Dedifferentiated amniotic fluid mesenchymal stem cell (primary cell): Measurements from ENCODE around the gene TMPRSS4.

Experiments used
- DNase-seq: peaks from one replicate; pipeline ENCODE4 v3.0.0-alpha.2; 2016; ENCODE audit errors: extremely low spot score

The TMPRSS4 gene

GRCh38 chr11:118079491-118079890, 2.6 kb downstream of the TMPRSS4 start:
- no peak for DNase-seq

- no peak for DNase-seq
Measured at GRCh38 chr11:118080296-118080695, 3.4 kb downstream of the TMPRSS4 start.

GRCh38 chr11:118081241-118081958, 4.5 kb downstream of the TMPRSS4 start:
- DNase-seq: no peak

- no peak for DNase-seq
Measured at GRCh38 chr11:118082880-118083552, 6.1 kb downstream of the TMPRSS4 start.

DNA sequence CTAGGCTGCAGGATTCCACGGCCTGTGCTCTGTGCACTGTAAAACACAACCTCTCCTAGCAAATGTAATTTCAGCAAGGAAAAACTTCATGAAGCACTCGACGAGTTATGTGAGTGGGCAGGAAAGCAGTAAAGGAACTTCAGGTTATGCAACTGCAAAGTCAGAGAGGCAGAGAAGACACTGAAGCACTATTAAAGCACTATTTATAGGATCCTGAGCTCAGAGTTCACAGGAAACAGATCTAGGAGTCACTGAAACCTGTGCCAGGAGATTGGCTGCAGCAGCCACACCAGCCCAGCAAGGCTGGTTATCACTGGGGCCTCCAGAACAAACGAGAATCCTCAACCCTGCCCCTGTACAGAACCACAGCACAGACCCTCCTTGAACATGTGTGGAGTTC, 7.4 kb downstream of the TMPRSS4 start:
- DNase-seq: no peak

GRCh38 chr11:118084656-118085055, 7.8 kb downstream of the TMPRSS4 start:
- no peak for DNase-seq

GRCh38 chr11:118086913-118087768, 10.3 kb downstream of the TMPRSS4 start, which contains the start of gene SMIM35:
SMIM35 (minus strand) TSS chr11:118086963; CDS start chr11:118086757, 206 bp downstream.
- DNase-seq: no peak

DNA sequence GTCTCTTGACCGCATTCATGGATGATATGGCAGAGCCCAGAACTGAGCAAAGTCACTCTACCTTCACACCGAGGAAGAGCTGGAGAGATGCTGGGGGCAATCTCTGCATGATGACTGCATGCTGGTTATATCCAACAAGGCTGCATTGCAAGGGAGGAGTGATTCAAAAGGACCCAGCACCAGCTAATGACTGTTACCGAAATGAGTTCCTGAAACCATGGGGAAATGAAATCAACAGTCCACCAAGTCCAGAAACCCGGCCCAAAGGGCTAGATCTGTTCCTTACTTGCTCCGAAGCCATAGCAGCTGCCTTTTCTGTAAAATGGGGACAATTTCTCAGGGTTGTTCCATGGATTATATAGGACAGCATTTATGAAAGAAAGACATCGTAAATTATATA, 11.1 kb downstream of the TMPRSS4 start:
- no peak for DNase-seq

DNA sequence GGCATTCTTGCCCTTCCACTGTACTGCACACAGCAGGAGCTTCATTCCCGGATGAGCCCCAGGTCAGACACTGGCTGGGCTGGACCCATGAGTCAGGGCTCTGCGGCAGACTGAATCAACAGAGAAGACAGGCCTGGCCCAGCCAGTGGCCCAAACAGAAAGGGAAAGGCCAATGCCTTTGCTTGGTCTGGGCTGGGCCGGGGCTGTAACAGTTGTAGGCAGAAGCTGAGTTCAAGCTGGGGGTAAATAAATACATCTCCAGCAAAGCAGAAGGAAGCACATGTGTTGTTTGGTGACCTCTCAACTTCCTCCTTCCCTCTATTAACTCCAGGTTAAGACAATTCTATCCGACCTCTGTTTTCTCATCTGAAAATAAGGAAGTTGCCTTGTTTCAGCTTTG, 11.7 kb downstream of the TMPRSS4 start:
- no peak for DNase-seq

GRCh38 chr11:118090545-118091162, 13.8 kb downstream of the TMPRSS4 start:
- DNase-seq: no peak

DNA sequence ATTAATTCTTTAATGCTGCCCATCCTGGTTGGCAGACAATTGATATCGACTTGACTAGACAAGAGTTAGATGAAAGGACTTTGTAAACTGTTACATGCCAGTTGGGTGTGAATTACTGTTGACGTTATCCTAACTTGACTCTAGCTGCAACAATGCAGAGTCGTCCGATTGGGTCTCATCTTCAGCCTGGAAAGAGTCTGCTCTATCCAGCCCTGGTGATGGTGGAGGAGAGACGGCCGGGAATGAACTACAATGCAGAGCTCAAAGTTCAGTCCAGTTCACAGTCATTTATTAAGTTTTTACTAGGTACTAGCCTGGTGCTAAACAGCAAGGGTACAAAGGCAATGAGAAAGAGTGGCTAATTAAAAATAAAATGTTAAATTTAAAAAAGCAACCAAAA, 14.8 kb downstream of the TMPRSS4 start:
- no peak for DNase-seq

DNA sequence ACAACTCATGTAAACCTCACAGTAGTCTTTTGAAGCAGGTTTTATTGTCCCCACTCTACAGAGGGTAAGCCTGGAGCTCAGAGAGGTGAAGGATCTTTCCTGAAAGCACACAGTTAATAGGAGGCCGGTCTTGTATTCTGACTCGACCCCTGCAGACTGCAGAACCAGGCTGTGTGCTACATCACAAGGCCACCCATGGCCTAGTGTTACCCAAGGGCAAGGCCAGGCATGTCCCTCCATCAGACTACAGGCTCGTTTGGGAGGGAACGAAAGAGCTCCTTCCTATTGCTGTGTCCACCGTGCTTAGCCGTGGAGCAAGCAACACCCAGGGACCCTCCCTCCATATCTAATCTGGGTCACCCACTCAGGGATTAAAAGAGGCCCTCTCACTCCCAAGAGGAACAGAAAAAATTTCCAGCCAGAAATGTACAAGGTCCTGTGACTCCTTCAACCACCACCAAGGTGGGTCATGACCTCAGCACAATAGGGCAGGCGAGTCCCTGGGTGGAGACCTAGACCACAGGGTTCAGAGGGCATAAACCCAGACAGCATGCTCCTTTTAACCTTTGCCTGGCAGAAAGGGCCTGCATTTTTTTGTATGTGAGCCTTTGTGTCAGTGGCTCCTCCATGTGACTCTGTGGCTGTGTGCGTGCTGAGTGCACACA, 16.2 kb downstream of the TMPRSS4 start:
- no peak for DNase-seq

GRCh38 chr11:118095493-118095892, 18.6 kb downstream of the TMPRSS4 start:
- no peak for DNase-seq

GRCh38 chr11:118095967-118096367, 19.1 kb downstream of the TMPRSS4 start:
- DNase-seq: no peak

GRCh38 chr11:118098996-118099837, 22.3 kb downstream of the TMPRSS4 start:
- DNase-seq: no peak

DNA sequence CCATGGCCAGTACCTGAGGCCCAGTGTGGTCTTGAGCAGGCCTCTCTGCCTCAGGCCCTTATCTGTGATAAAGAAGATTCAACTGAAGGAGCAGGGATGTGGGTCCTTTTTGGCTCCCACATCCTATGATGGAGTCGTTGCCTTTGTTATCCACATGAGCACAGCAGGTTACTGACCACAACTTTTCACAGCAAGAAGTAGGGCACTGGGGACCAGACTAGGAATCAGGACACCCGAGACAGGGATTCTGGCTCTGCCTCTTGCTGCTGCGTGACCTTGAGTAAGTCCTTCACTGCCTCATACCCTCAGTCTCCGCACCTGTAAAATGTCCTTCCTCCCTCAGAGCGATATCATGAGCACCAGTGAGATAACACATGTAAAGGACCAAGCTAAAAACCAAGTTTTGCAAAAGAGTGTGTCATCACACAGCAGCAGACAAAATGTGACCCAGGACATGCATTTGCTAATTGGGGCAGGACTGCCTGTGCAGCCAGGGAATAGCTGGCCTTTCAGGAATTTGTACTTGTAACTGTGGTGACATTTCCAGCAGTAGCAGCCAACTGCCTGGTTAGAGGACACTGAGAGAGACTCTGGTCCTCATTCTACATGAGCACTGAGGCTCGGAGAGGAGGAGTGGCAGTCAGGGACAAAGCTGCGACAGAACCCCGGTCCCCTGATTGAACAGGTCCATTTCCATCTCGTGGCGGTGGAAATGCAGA, 23.1 kb downstream of the TMPRSS4 start:
- DNase-seq: no peak

GRCh38 chr11:118100691-118101232, 23.9 kb downstream of the TMPRSS4 start:
- DNase-seq: no peak

DNA sequence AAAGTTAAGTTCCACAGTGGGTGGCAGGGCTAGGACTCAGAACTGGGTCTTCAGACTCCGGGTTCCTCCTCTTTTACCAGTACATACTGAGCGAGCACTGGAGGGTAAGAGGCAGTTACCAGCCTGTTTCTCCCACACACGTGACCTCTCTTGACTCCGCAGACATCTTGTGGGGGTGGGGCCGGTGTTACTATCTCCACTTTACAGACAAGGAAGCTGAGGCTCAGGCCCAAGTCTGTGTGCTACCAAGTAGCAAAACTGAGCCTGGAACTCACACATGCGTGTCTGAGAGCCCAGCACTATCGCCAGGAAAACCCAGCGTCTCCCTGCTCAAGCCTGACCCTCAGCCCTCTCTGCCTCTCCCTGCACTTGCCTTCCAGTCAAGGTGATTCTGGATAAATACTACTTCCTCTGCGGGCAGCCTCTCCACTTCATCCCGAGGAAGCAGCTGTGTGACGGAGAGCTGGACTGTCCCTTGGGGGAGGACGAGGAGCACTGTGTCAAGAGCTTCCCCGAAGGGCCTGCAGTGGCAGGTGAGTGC, 25.9 kb downstream of the TMPRSS4 start:
- DNase-seq: no peak

- DNase-seq: no peak
Measured at GRCh38 chr11:118104491-118104890, 27.6 kb downstream of the TMPRSS4 start.
